Prostate gland (tissue), 2 donors: ENCODE data around the gene PKMYT1.

Source experiments
- CTCF ChIP-seq, 4 experiments: fragments of 200-600 bp in 2 of 4; fragments of 450-650 bp in 2 of 4; sonication (generic) in 2 of 4; IDR thresholded peaks; 1 replicate in 3 of 4; 2 replicates in 1 of 4; pipeline ENCODE4 v1.5.1; 2016 to 2019; ENCODE audit warnings: antibody characterized with exemption in 4 of 4, mild to moderate bottlenecking in 2 of 4, moderate library complexity in 2 of 4
- POLR2A ChIP-seq: fragments of 450-650 bp; IDR thresholded peaks from one replicate; pipeline ENCODE4 v1.6.1; 2016; ENCODE audit warnings: antibody characterized with exemption, mild to moderate bottlenecking

DNA sequence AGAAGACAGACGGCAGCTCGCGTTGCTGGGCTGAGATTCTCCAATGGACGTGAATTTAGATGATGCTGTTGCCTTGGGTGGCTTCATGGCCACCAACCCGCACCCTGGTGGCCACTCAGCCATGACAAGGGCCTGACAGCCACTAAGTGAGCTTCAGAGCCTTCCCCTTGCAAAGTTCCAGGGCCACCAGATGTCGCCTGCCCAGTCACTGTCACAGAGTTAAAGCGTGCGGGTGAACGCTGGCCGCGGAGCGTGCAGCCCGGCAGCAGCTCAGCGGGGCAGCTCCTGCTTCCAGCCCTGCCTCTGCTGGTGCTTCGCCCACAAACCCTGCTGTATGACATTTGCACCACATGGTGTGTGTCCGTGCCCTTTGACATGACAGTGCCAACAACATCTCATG, 29.5 kb downstream of the PKMYT1 start:
- no peak for TF ChIP-seq CTCF (IDR thresholded peaks at IDR 0.05)
- no peak for TF ChIP-seq POLR2A
